Neuronal stem cell (in vitro differentiated cells): ENCODE data around the gene VMO1.

ENCODE experiments used
- DNase-seq: peaks from one replicate; pipeline ENCODE4 v3.0.0-alpha.2; 2013; ENCODE audit warnings: low spot score
- H2AFZ ChIP-seq: one replicate; pipeline ENCODE4 v1.6.1; 2013; ENCODE audit warnings: mild to moderate bottlenecking, low read length, inconsistent platforms
- H2AK5ac ChIP-seq: 2 replicates; pipeline ENCODE4 v1.6.1; 2013; ENCODE audit warnings: low read depth, mild to moderate bottlenecking, inconsistent platforms, low read length, moderate library complexity, mixed read lengths
- H2BK120ac ChIP-seq: 2 replicates; pipeline ENCODE4 v1.6.1; 2013; ENCODE audit warnings: low read depth, mild to moderate bottlenecking, inconsistent platforms, low read length, moderate library complexity, mixed read lengths
- H2BK12ac ChIP-seq: one replicate; pipeline ENCODE4 v1.6.1; 2013; ENCODE audit warnings: low read length, inconsistent platforms
- H2BK15ac ChIP-seq: 2 replicates; pipeline ENCODE4 v1.6.1; 2013; ENCODE audit warnings: mild to moderate bottlenecking, low read length, inconsistent platforms, mixed read lengths
- H2BK5ac ChIP-seq: one replicate; pipeline ENCODE4 v1.6.1; 2013; ENCODE audit warnings: inconsistent platforms, mild to moderate bottlenecking, low read length, moderate library complexity
- H3K14ac ChIP-seq: one replicate; pipeline ENCODE4 v1.6.1; 2013; ENCODE audit warnings: low read length, inconsistent platforms
- H3K18ac ChIP-seq: 2 replicates; pipeline ENCODE4 v1.6.1; 2013; ENCODE audit warnings: low read length, inconsistent platforms
- H3K23ac ChIP-seq: 2 replicates; pipeline ENCODE4 v1.6.1; 2013; ENCODE audit warnings: low read depth, mild to moderate bottlenecking, mixed read lengths, low read length, inconsistent platforms; ENCODE audit not compliant: poor library complexity
- H3K27ac ChIP-seq: replicated peaks from 3 replicates; pipeline ENCODE4 v1.5.1; 2013; ENCODE audit warnings: low read length, inconsistent platforms
- H3K27me3 ChIP-seq, 3 experiments: 2 replicates each; pipeline ENCODE4 v1.6.1; 2013; ENCODE audit warnings: low read length in 3 of 3, mild to moderate bottlenecking in 2 of 3, inconsistent platforms in 1 of 3, low read depth in 1 of 3, mixed read lengths in 1 of 3, moderate library complexity in 1 of 3; ENCODE audit not compliant: control insufficient read depth in 3 of 3, insufficient read depth in 3 of 3
- H3K36me3 ChIP-seq, 2 donors: replicated peaks in 1 of 2; 2 replicates each; pipeline ENCODE4 v1.6.1; 2013; ENCODE audit warnings: low read length in 2 of 2; ENCODE audit not compliant: control insufficient read depth in 2 of 2, insufficient read depth in 2 of 2
- H3K4ac ChIP-seq: 2 replicates; pipeline ENCODE4 v1.6.1; 2013; ENCODE audit warnings: inconsistent platforms, mild to moderate bottlenecking, low read length, moderate library complexity
- H3K4me1 ChIP-seq, 2 donors: 1 replicate in 1 of 2; 2 replicates in 1 of 2; pipeline ENCODE4 v1.6.1; 2013; ENCODE audit warnings: low read length in 2 of 2, low read depth in 1 of 2; ENCODE audit not compliant: control insufficient read depth in 2 of 2, insufficient read depth in 1 of 2
- H3K4me2 ChIP-seq: one replicate; pipeline ENCODE4 v1.6.1; 2013; ENCODE audit warnings: mild to moderate bottlenecking, low read length, inconsistent platforms; ENCODE audit not compliant: insufficient read depth, poor library complexity, severe bottlenecking
- H3K4me3 ChIP-seq, 2 donors: 2 replicates each; pipeline ENCODE4 v1.5.1; 2013; ENCODE audit warnings: low read length in 2 of 2, mild to moderate bottlenecking in 2 of 2, inconsistent platforms in 1 of 2, moderate library complexity in 1 of 2
- H3K79me1 ChIP-seq: one replicate; pipeline ENCODE4 v1.6.1; 2013; ENCODE audit warnings: low read depth, mild to moderate bottlenecking, inconsistent platforms, low read length, moderate library complexity
- H3K9ac ChIP-seq: one replicate; pipeline ENCODE4 v1.6.1; 2013; ENCODE audit warnings: mild to moderate bottlenecking, low read depth, low read length, inconsistent platforms; ENCODE audit not compliant: poor library complexity
- H3K9me3 ChIP-seq, 2 donors: replicated peaks in 1 of 2; 2 replicates each; pipeline versions ENCODE3 to v1.6.1; 2013; ENCODE audit warnings: low read length in 2 of 2, mild to moderate bottlenecking in 2 of 2, inconsistent platforms in 1 of 2, low read depth in 1 of 2, mixed read lengths in 1 of 2, moderate library complexity in 1 of 2; ENCODE audit not compliant: control insufficient read depth in 2 of 2, insufficient read depth in 1 of 2
- H4K8ac ChIP-seq: one replicate; pipeline ENCODE4 v1.6.1; 2013; ENCODE audit warnings: low read depth, mild to moderate bottlenecking, inconsistent platforms, low read length, moderate library complexity
- H4K91ac ChIP-seq: one replicate; pipeline ENCODE4 v1.6.1; 2013; ENCODE audit warnings: low read length, low read depth, mild to moderate bottlenecking, inconsistent platforms; ENCODE audit not compliant: poor library complexity
- WGBS, 2 donors: extraction: QIAGEN DNeasy Blood & Tissue Kit; methylation state at CpG; one replicate each; pipeline ENCODE4 v1.1.7; 2013; ENCODE audit warnings: missing lambda C conversion rate in 2 of 2, mixed read lengths in 1 of 2; ENCODE audit not compliant: insufficient read length in 2 of 2, insufficient replicate concordance in 1 of 2; ENCODE audit errors: extremely low coverage in 2 of 2; 5-methylcytosine and 5-hydroxymethylcytosine counted together

VMO1 gene

DNA sequence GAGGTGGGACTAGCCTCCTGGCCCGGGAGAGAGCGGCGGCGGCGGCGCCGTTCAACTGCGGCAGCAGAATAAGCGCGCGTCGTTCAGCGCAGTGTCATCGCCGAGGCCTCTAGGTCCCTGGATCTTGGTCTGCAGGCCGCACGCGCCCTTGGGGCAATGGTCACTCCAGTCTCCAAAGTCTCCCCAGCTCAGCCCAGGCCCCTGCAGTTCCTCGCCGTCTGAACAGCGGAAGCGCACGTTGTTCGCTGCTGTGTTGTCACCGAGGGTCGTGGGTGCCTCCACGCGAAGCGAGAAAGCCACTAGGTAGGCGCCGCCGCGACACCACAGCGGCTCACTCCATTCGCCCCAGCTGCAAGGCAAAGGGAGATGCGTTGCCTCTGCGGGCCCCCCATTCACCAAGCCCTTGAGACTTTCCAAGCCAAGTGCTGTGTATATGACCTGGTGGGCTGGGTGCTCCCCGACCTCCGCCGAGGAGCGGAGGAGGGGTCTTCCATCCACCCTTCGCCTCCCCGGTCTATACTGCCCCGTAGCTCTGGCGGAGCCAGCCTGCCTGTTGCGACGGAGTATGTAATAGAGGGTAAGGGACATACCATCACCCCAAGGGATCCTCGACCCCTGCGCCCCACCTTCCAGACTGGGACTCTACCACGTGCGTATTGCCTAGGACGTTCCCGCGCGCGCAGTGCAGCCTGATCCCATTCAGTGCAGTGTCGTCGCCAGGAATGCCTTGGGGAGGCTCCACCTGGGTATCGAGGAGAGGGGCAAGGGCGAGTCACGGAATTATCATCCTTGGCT, 656 bp downstream of the VMO1 start:
- Histone ChIP-seq H2BK120ac (no peak overlapping the region), H3K14ac (peak overlapping the region; percentile 38), H3K27me3 (peaks cover 0 to 11% (median 4%) of the 10 kb centered on the region in 3 experiments), H4K91ac (no peak overlapping the region), H3K4me2 (no peak overlapping the region), H3K36me3 (no peaks in the 10 kb centered on the region), H3K4me1 (peaks cover 2 to 9% of the 10 kb centered on the region in 2 donors), H3K4ac (peak overlapping the region; percentile 37), H2BK15ac (no peak overlapping the region), H2BK12ac (peak overlapping the region; percentile 58), H3K18ac (peak overlapping the region; percentile 38), H3K23ac (peak overlapping the region; percentile 80), H2AK5ac (peak overlapping the region; percentile 56), H3K9ac (no peak overlapping the region), H4K8ac (no peak overlapping the region), H3K9me3 (no peaks in the 10 kb centered on the region), H2BK5ac (peak overlapping the region; percentile 13), H3K27ac (no peak overlapping the region), H2AFZ (no peak overlapping the region), H3K79me1 (peaks cover 2% of the 10 kb centered on the region), H3K4me3 (no peak overlapping the region)
- no CpG with 5 or more reads among the region's 61 CpGs for WGBS, 2 donors
- no peak for DNase-seq

DNA sequence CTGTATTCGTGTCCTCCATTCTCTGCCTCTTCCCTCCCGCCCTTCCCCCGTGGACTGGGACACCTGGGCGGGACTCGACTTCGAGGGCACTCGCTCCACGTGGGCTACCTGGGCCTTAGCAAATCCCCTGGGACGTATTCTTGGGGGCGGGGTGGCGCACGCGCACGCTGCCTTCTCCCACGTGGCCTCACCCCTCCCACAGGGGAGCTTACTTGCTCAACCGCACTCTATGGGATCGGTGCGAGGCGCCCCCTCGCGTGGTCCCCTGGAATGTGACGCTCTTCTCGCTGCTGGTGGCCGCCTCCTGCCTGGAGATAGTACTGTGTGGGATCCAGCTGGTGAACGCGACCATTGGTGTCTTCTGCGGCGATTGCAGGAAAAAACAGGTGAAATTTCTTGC, 3.5 kb downstream of the VMO1 start:
- Histone ChIP-seq H3K4ac (no peak overlapping the region), H3K36me3 (no peaks in the 10 kb centered on the region), H3K4me2 (no peak overlapping the region), H4K8ac (no peak overlapping the region), H3K23ac (peak overlapping the region; percentile 3), H3K4me1 (no peaks in the 10 kb centered on the region), H3K27me3 (no peaks in the 10 kb centered on the region), H3K18ac (no peak overlapping the region), H2BK120ac (no peak overlapping the region), H3K4me3 (no peak overlapping the region), H2AFZ (no peak overlapping the region), H4K91ac (no peak overlapping the region), H3K14ac (no peak overlapping the region), H2BK12ac (no peak overlapping the region), H3K9me3 (no peaks in the 10 kb centered on the region), H2BK15ac (no peak overlapping the region), H2BK5ac (no peak overlapping the region), H3K9ac (peak overlapping the region; percentile 67), H2AK5ac (no peak overlapping the region), H3K27ac (no peak overlapping the region), H3K79me1 (no peaks in the 10 kb centered on the region)
- no peak for DNase-seq
- no CpG with 5 or more reads among the region's 28 CpGs for WGBS, 2 donors

GRCh38 chr17:4780325-4780955, 5.7 kb downstream of the VMO1 start:
- Histone ChIP-seq H4K8ac (no peak overlapping the region), H2BK120ac (no peak overlapping the region), H3K14ac (no peak overlapping the region), H3K4me2 (no peak overlapping the region), H3K4ac (no peak overlapping the region), H2BK5ac (no peak overlapping the region), H3K27ac (no peak overlapping the region), H3K23ac (no peak overlapping the region), H4K91ac (no peak overlapping the region), H3K27me3 (peaks cover 0 to 3% (median 0%) of the 10 kb centered on the region in 3 experiments), H2AFZ (no peak overlapping the region), H3K18ac (no peak overlapping the region), H3K4me3 (no peak overlapping the region), H2BK15ac (no peak overlapping the region), H3K4me1 (no peaks in the 10 kb centered on the region), H2BK12ac (no peak overlapping the region), H3K9me3 (no peaks in the 10 kb centered on the region), H3K36me3 (no peaks in the 10 kb centered on the region), H3K79me1 (no peaks in the 10 kb centered on the region), H2AK5ac (no peak overlapping the region), H3K9ac (no peak overlapping the region)
- DNase-seq: no peak
- no CpG with 5 or more reads among the region's 11 CpGs for WGBS, 2 donors

DNA sequence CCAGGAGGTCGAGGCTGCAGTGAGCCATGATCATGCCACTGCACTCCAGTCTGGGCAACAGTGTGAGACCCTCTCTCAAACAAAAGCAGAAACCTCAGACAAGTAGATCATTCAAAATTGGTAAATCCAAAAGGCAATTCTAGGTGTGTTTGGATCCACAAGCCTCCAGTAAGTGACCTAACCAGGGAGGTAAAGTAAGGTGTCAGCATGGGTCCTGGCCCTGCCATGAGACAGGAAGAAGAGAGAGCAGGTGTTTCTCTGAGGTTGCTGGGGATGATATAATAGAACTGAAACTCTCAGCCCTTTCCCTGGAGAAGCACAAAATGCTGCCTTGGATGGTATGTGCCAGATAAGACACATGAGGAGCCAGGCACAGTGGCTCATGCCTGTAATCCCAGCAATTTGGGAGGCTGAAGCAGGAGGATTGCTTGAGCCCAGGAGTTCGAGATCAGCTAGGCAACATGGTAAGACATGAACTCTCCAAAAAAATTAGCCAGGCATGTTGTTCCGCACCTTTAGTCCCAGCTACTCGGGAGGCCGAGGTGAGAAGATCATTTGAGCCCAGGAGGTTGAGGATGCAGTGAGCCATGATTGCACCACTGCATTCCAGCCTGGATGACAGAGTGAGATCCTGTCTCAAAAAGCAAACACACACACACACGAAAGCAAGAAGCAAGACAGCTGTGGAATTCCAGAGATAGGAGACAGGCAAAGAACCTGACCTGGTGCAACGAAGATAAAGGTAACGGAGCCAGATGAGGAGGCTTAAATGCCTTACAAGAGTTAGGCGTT, 8.0 kb downstream of the VMO1 start:
- Histone ChIP-seq H2AK5ac (no peak overlapping the region), H2BK15ac (no peak overlapping the region), H2BK12ac (no peak overlapping the region), H4K8ac (no peak overlapping the region), H2AFZ (no peak overlapping the region), H3K9ac (no peak overlapping the region), H3K27me3 (peaks cover 0 to 6% (median 0%) of the 10 kb centered on the region in 3 experiments), H3K4me1 (no peaks in the 10 kb centered on the region), H3K79me1 (no peaks in the 10 kb centered on the region), H3K27ac (no peak overlapping the region), H3K36me3 (no peaks in the 10 kb centered on the region), H4K91ac (no peak overlapping the region), H3K4ac (no peak overlapping the region), H2BK120ac (no peak overlapping the region), H3K9me3 (no peaks in the 10 kb centered on the region), H3K23ac (no peak overlapping the region), H3K18ac (no peak overlapping the region), H2BK5ac (no peak overlapping the region), H3K4me2 (no peak overlapping the region), H3K4me3 (no peak overlapping the region), H3K14ac (no peak overlapping the region)
- no peak for DNase-seq
- no CpG with 5 or more reads among the region's 9 CpGs for WGBS, 2 donors
